Immature natural killer cell (primary cell): ENCODE results near the gene TYW1B. TPM values are rescaled to one million over a fixed set of nuclear protein-coding genes. Genes with fewer than 3 reads are reported as not detected.
"Not testable (repeated sequence)": the region's sequence is repeated elsewhere in the genome, so short reads cannot be mapped to it uniquely, and the experiment has no call there.

Experiments used
- DNase-seq, 3 donors: peaks; one replicate each; pipeline ENCODE4 v3.0.0; 2022; ENCODE audit warnings: mixed read lengths in 1 of 3
- H3K27ac Mint-ChIP-seq, 6 donors: one replicate each; pipeline ENCODE4 v1.8.0; 2020; ENCODE audit warnings: mixed read lengths in 6 of 6, mild to moderate bottlenecking in 5 of 6, inconsistent platforms in 4 of 6, moderate library complexity in 3 of 6
- H3K27me3 Mint-ChIP-seq, 3 donors: one replicate each; pipeline ENCODE4 v1.8.0; 2020 to 2021; ENCODE audit warnings: low read depth in 3 of 3, mild to moderate bottlenecking in 3 of 3, mixed read lengths in 3 of 3, moderate library complexity in 3 of 3, inconsistent platforms in 1 of 3
- H3K36me3 Mint-ChIP-seq, 3 donors: one replicate each; pipeline ENCODE4 v1.8.0; 2020; ENCODE audit warnings: mixed read lengths in 3 of 3, inconsistent platforms in 2 of 3, mild to moderate bottlenecking in 2 of 3
- H3K4me1 Mint-ChIP-seq, 2 donors: one replicate each; pipeline ENCODE4 v1.8.0; 2020; ENCODE audit warnings: inconsistent platforms in 2 of 2, mild to moderate bottlenecking in 2 of 2, mixed read lengths in 2 of 2, moderate library complexity in 1 of 2
- H3K4me3 Mint-ChIP-seq, 5 donors: one replicate each; pipeline ENCODE4 v1.8.0; 2020; ENCODE audit warnings: mild to moderate bottlenecking in 5 of 5, mixed read lengths in 5 of 5, inconsistent platforms in 3 of 5, moderate library complexity in 3 of 5
- H3K9me3 Mint-ChIP-seq, 6 donors: one replicate each; pipeline ENCODE4 v1.8.0; 2020; ENCODE audit warnings: mild to moderate bottlenecking in 6 of 6, mixed read lengths in 6 of 6, inconsistent platforms in 4 of 6, moderate library complexity in 3 of 6
- polyA plus RNA-seq, 3 donors: library from polyadenylated mRNA; unstranded; fragments of 300-500 nt; fragmentation: Illumina TruSeq; gene quantifications; one replicate each; pipeline ENCODE4 v1.2.3, GENCODE V29; 2021

Gene TYW1B
- polyA plus RNA-seq, 3 donors from 2014 or later: 0.55 to 2.0 (median 0.88) TPM

DNA sequence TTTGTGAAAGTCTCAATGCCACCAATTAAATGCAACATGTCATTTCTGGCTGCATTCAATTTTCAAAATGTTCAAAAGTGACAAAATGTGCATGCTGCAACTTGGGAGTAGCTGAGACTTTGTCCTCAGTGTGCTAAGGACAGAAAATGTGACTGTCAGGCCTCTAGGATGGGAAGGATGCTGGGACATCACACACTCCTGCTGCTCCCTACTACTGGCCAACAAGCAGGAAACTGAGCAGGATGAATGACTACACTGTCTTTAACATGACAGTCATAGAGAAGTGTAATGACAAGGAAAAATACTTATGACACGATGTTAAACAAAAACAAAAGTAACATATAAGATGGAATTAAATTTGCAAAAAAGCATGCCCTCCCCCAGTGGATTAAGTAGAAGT lies 138.7 kb downstream of the TYW1B start:
- DNase-seq, H3K27me3 Mint-ChIP-seq, H3K9me3 Mint-ChIP-seq: not testable (repeated sequence)
- Mint-ChIP-seq H3K36me3 (peaks cover 9 to 28% (median 17%) of the 10 kb centered on the region in 3 donors), H3K4me1 (peaks cover 30 to 41% of the 10 kb centered on the region in 2 donors), H3K27ac (peak overlapping the region; percentile 18 to 86 (median 60)), H3K4me3 (peak overlapping the region; percentile 5 to 73 (median 46))

DNA sequence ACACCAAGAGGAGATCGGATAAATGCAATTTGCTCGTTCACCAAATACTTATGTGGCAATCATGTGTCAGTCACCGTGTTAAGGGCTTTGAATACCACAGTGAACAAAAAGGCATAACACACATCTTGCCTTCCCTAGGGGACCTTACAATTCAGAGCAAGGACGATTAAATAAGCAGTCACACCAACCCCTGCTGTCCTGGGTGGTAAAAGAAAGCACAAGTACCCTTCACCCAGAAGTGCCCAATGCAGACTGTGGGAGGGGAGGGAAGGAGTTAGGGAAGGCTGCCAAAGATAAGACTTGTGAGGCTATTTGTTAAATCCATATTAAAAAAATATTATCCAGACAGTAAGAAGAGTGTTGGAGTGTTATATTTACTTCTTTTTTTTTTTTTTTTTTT lies 146.8 kb downstream of the TYW1B start:
- H3K36me3 Mint-ChIP-seq: peaks cover 8 to 15% (median 12%) of the 10 kb centered on the region in 3 donors
- DNase-seq, H3K27me3 Mint-ChIP-seq, H3K4me3 Mint-ChIP-seq, H3K9me3 Mint-ChIP-seq, H3K27ac Mint-ChIP-seq: not testable (repeated sequence)
- H3K4me1 Mint-ChIP-seq: peaks cover 13 to 19% of the 10 kb centered on the region in 2 donors

DNA sequence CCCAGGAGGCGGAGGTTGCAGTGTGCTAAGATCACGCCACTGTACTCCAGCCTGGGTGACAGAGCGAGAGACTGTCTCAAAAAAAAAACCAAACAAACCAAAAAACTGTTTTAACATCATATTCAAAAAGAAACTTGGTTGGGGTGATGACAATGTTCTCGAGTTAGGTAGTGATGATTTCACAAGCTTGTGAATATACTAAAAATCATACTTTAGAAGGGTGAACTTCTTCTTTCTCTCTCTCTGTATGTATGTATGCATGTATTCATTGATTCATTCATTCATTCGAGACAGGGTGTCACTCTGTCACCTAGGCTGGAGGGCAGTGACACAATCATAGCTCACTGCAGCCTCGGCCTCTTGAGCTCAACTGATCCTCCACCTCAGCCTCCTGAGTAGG lies 151.1 kb downstream of the TYW1B start:
- not testable (repeated sequence) for H3K27me3 Mint-ChIP-seq, H3K9me3 Mint-ChIP-seq, DNase-seq, H3K4me3 Mint-ChIP-seq, H3K4me1 Mint-ChIP-seq, H3K27ac Mint-ChIP-seq
- peaks cover 3 to 11% (median 10%) of the 10 kb centered on the region in 3 donors for H3K36me3 Mint-ChIP-seq

DNA sequence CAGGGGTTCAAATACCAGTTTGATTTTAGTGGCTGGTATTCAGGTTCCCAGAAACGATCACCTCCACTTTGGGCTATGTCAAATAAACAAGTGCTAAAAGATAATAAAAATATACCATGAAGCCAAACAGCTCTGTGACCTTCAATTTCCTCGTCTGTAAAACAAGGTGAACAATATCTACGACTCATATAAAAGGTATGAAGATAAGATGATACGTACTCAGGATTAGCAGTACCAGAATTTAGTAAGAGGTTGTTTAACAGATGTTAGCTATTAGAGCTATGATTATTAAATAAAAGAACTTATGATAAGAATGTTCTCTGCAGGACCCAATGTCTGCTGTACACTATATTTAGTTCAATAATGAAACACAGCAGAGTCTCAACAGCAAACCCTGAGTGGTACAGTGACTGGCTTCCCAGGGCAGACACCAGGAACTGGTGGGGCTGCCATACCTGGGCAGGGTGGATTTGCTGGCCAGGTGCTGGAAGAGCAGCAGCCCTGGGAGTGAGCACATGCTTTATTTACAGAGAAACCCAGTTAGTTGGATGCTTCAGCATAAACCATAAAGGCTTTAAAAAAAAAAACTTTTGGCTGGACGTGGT lies 151.8 kb downstream of the TYW1B start:
- peaks cover 3 to 11% (median 10%) of the 10 kb centered on the region in 3 donors for H3K36me3 Mint-ChIP-seq
- H3K27ac Mint-ChIP-seq, H3K4me1 Mint-ChIP-seq, H3K4me3 Mint-ChIP-seq, H3K27me3 Mint-ChIP-seq, DNase-seq, H3K9me3 Mint-ChIP-seq: not testable (repeated sequence)

DNA sequence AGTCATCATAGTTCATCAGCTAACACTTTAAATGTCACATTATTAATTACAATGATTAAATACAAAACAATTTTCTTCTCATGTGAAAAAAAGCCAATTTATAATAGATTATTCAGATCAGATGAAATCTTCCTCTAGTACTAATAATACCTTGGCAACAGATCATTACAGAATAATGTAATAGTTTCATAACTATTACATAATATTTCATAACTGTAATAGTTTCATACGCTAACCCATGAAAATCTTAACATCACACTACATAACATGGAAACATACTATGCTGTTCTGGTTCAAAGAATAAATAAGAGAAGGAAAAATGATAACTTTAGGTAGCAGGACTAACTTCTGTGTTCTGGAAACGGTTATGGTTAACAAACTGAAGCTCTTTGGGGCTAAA lies 152.3 kb downstream of the TYW1B start:
- peaks cover 3 to 11% (median 10%) of the 10 kb centered on the region in 3 donors for H3K36me3 Mint-ChIP-seq
- not testable (repeated sequence) for H3K4me1 Mint-ChIP-seq, DNase-seq, H3K27ac Mint-ChIP-seq, H3K27me3 Mint-ChIP-seq, H3K4me3 Mint-ChIP-seq, H3K9me3 Mint-ChIP-seq

DNA sequence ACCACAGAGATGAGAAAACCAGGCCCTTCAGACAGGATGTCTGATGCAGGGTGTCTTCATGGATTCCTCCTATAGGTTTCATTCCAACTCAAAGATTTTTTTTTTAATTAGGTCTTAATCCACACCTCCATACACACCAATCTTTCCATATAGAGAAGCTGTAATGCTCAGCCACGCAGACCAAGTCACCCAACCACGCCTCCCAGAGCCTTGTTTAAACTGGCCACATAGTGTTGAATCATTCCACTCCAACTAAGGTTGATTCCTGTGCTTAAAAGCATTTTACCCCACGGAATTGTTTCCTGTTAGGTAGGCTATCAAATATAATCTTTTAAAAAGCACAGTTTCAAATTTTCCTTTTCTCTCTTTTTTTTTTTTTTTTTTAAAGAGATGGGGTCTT lies 153.6 kb downstream of the TYW1B start:
- Mint-ChIP-seq H3K4me1 (no peaks in the 10 kb centered on the region), H3K4me3 (no peak overlapping the region), H3K9me3 (no peaks in the 10 kb centered on the region), H3K27ac (no peak overlapping the region), H3K27me3 (no peaks in the 10 kb centered on the region), H3K36me3 (peaks cover 3 to 8% (median 6%) of the 10 kb centered on the region in 3 donors)
- DNase-seq: no peak

DNA sequence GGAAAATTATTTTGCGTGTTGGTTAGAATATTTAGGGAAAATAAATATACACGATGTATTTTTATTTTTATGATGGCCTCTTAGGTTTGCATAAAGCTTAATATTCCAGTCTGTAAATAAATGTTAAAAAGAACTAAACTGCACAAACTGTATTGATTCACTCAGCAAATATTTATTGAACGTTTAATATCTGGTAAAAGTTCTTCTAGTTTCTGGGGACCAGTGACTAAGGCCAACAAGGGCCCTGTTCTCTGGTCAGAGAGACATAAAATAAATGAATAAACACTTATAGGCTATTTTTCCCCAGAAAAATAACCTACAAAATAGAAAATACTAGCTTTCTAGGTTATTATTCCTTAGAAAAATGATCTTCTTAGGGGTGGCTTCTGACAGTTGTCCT lies 157.2 kb downstream of the TYW1B start:
- H3K27me3 Mint-ChIP-seq, H3K9me3 Mint-ChIP-seq, DNase-seq, H3K4me1 Mint-ChIP-seq, H3K27ac Mint-ChIP-seq, H3K4me3 Mint-ChIP-seq, H3K36me3 Mint-ChIP-seq: not testable (repeated sequence)

DNA sequence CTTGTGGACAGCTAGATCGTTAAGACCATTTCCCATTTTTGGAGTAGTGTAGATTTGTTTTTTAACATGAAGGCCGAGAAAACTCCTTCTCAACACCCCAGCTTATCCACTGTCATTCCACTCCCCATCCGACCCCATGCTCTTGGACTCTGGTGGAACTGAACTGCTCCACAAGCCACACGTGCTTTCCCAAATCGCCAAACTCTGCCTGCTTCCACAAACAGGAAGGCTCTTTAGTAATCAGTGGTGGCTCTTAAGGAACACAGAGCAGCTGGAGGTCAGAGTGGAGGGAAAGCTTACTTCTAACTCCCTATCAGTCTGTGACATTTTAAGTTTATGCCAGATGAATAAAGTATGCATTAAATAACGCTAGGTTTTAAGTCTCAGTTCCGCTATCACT lies 159.6 kb downstream of the TYW1B start:
- not testable (repeated sequence) for H3K4me1 Mint-ChIP-seq, DNase-seq, H3K9me3 Mint-ChIP-seq, H3K4me3 Mint-ChIP-seq, H3K27me3 Mint-ChIP-seq
- Mint-ChIP-seq H3K27ac (peak overlapping the region in 1 of 6 donors; percentile 4), H3K36me3 (peaks cover 8 to 18% (median 9%) of the 10 kb centered on the region in 3 donors)

DNA sequence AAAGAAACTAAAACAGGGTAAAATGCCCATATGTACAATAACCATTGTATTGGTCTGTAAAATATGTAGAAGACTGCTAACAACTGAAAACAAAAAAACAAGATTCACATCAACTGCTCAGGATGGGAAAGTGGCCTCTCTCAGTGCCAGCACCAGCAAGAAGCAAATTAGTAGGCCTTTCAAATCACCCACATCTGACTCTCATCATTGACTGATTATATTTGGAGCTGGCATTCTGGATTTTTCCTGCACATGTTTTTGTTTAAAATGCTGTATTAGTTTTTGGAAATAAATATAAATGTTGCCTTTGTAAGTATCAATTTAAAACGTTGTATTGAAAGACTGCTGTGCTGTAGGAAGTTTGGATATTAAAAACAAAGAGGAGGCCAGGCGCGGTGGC lies 161.0 kb downstream of the TYW1B start:
- DNase-seq, H3K9me3 Mint-ChIP-seq, H3K4me3 Mint-ChIP-seq, H3K27ac Mint-ChIP-seq, H3K4me1 Mint-ChIP-seq, H3K27me3 Mint-ChIP-seq: not testable (repeated sequence)
- peaks cover 9 to 14% (median 11%) of the 10 kb centered on the region in 3 donors for H3K36me3 Mint-ChIP-seq

DNA sequence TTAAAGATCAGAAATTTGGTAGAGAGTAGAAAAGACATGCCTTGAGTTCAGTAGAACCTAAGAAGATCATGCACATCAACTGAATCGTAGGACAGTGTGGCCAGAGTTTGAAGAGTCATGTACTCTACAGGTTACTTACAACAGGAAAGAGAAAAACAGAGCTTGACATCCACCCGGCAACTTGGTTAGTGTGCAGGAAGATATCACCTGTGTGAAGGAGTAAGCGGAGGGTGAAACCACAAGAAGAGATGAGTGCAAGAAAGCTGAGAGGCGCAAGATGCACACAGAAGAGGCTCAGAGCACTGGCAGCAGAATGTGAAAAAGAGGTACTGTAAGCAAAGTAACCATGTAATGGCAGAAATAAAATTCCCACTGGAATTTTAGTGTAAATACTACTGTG lies 179.4 kb downstream of the TYW1B start:
- not testable (repeated sequence) for H3K27ac Mint-ChIP-seq, DNase-seq, H3K4me3 Mint-ChIP-seq, H3K4me1 Mint-ChIP-seq, H3K9me3 Mint-ChIP-seq, H3K27me3 Mint-ChIP-seq, H3K36me3 Mint-ChIP-seq

DNA sequence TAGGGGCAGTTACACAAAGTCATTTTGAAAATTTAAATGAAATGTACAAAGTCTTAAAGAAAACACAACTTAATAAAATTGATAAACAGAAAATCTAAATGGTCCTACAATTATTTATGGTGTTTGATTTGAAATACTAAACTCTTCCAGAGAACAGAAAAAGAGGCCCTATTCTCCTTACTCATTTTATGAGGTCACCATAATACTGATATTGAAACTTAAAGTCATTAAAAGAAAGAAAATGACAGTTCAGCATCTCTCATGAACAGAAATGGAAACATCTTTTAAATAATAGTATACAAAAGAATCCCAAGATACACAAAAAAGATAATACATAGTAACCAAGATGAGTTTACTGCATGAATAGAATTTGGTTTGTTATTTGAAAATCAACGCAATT lies 184.3 kb downstream of the TYW1B start:
- peak overlapping the region in 1 of 6 donors; percentile 22 for H3K27ac Mint-ChIP-seq
- not testable (repeated sequence) for DNase-seq, H3K4me1 Mint-ChIP-seq, H3K4me3 Mint-ChIP-seq, H3K27me3 Mint-ChIP-seq, H3K9me3 Mint-ChIP-seq, H3K36me3 Mint-ChIP-seq

DNA sequence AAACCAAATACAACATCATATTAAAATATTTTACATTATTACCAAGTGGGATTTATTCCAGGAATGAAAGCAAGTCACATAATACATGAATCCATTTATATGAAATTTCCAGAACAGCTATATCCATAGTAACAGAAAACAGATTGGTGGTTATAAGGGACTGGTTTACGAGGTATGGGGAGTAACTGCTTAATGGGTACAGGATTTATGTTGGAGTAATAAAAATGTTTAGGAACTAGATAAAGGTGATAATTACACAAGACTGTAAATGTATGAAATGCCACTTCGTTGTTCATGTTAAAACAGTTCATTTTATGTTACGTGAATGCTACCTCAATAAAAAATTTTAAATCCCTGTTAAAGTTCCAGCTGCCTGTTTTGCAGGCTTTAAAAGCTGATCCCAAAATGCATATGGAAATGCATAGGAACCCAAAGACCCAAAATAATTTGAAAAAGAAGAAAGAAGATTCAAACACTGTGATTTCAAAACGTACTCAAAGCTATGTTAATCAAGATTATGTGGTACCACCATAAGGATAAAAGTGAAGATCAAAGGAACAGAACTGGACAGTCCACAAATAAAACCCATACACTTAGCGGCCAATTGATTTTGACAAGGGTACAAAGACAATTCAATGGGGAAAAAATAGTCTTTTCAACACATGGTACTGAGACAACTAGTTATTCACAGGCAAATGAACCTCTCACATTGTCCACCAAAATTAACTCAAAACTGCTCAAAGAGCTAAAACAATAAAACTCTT lies 186.3 kb downstream of the TYW1B start:
- not testable (repeated sequence) for DNase-seq, H3K4me3 Mint-ChIP-seq, H3K9me3 Mint-ChIP-seq, H3K27me3 Mint-ChIP-seq, H3K4me1 Mint-ChIP-seq, H3K27ac Mint-ChIP-seq, H3K36me3 Mint-ChIP-seq

DNA sequence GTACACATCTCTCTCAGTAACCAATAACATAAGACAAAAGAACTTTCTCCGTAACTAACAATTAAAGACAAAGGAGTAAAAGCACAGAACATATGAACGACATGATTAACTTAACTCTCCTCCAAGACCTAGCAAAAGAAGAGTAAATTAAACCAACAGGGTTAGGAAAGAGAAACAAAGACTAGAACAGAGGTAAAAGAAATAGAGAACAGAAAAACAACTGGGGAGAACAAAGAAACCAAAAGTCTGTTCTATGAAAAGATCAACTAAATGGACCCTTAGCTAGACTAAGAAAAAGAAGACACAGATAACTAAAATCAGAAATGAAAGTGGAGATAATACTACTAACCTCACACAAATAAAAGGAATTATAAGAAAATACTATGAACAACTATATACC lies 187.3 kb downstream of the TYW1B start:
- not testable (repeated sequence) for H3K9me3 Mint-ChIP-seq, H3K4me1 Mint-ChIP-seq, H3K27me3 Mint-ChIP-seq, H3K4me3 Mint-ChIP-seq, H3K36me3 Mint-ChIP-seq, DNase-seq, H3K27ac Mint-ChIP-seq

DNA sequence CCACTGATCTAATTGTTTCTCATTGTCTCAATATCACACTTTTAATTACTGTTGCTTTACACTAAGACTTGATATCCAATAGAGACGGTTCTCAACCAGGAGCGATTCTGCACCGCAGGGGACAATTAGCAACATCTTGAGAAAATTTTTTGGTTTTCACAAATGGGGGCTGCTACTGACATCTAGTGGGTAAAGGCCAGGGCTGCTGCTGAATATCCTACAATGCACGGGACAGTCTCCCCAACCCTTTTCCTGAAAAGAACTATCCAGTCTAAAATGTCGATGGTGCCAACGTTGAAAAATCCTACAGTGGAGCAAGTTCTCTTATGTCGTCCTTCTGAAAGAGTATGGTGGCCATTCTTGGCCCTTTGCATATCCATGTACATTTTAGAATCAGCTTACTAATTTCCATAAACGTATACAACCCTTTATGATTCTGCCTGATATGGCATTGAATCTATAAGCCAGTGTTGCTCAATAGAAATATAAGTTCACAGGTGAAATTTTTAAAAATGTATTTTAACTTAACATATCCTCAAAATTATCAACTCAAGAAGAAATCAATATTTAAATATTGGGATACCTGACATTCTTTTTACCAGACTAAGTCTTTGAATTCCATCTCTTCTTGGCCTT lies 192.6 kb downstream of the TYW1B start:
- not testable (repeated sequence) for H3K9me3 Mint-ChIP-seq, DNase-seq, H3K4me3 Mint-ChIP-seq, H3K27ac Mint-ChIP-seq, H3K27me3 Mint-ChIP-seq, H3K36me3 Mint-ChIP-seq, H3K4me1 Mint-ChIP-seq
